GM23248 (cell line): ENCODE results near the gene BMP3.

Experiments used
- EZH2 ChIP-seq: fragments of 200-600 bp; sonication (generic); IDR thresholded peaks from 2 replicates; pipeline ENCODE4 v1.6.1; 2018; ENCODE audit warnings: antibody characterized with exemption, mild to moderate bottlenecking; ENCODE audit not compliant: insufficient read depth, poor library complexity, severe bottlenecking
- EZH2phosphoT487 ChIP-seq: fragments of 200-600 bp; sonication (generic); IDR thresholded peaks from 2 replicates; pipeline ENCODE4 v1.6.1; 2018; ENCODE audit warnings: antibody characterized with exemption, moderate library complexity, mild to moderate bottlenecking, low read depth; ENCODE audit not compliant: insufficient read depth

DNA sequence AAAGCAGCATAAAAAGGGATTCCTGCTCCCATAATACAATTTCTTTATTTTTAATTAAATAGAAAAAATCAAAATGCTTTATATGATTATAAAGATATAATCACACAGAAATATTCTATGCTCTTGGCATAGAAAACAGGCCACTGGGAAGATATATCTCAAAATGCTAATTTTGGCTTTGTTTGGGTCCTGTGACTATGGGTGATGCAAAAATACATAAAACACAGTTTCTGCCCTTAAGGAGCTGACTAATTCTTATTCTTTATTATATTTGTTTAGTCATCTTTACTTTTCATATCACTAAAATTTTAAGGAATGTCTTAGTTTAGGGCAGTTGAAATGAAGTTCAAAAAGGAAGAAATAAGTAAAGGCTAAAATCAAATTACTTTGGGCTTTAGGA, 7.0 kb upstream of the BMP3 start:
- TF ChIP-seq EZH2phosphoT487 (no peak), EZH2 (no peak)
